HG02943 (cell line): ENCODE measurements around the gene TMX1.

Experiments
- ATAC-seq: cut with Tn5 transposase; IDR thresholded peaks from one replicate; pipeline ENCODE4 v1.9.1; 2021; ENCODE audit warnings: mild to moderate bottlenecking, low read depth, moderate library complexity; ENCODE audit not compliant: unreplicated experiment

Gene TMX1

GRCh38 chr14:51290132-51290531 lies 50.1 kb downstream of the TMX1 start:
- ATAC-seq: no peak

DNA sequence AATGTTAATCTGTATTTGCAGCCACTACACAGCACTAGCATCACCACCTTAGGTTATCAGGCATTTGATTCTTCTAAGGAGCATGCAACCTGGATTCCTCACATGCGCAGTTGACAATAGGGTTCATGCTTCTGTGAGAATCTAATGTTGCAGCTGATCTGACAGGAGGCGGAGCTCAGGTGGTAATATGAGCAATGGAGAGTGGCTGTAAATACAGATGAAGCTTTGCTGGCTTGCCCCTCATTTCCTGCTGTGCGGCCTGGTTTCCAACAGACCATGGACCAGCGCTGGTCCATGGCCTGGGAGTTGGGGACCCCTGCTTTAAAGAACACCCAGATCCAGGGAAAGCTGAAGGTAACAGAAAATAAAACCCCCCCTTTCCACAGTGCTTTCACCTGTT lies 51.0 kb downstream of the TMX1 start:
- no peak for ATAC-seq

DNA sequence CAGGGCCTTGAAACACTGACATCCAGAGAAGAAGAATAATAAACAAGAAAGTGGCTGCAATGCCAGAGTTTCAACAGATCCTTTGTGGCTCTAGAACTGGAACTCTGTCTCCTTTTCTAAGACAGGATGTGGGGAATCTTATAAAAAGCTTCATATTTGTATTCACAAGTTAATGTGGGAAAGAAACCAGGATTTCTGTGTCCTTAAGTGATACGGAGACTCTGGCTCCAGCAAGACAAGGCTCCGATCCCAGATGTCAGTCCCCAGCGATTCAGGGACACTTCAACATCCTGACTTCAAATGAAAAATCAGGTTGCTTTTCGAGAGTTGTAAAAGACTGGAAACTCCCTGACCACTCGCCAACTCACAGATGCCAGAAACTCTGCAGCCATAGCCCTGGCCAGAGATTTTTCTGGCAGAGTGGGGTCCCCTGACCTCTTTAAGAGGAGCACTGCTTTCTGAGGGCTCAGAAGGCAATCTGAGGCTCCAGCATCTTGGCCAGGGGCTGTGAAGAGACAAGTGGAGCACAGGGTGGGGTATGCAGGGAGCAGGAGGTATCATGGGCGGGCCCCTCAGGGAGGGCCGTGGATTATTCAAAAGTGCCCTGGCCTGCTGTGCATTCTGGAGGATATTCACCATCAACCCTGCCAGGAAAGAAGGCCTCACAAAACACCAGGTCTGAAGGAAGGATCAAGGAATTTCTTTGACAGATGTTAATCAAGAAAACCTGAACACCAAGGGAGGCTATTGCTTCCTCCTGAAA lies 53.3 kb downstream of the TMX1 start:
- ATAC-seq: no peak

DNA sequence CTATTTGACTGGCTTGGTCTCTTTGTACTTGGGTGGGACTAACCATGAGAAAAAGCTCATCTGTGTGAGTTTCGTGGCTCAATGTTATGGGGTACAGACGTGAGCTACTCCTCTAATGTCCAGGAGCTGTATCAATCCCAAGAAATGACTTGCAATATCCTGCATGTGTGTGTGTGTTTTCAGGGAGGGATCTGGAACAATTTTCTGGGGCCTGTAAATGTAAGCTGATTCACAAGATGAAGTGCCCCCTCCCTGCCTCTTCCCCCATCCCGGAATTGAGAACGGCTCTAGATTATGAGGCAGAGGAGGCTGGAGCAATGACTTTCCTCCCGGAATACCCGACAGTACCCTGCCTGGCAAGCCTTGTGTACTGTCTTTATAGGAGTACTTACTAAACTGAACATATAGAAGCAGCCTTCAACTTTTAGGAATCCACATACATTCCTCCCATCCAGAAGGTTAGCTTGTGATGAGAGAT lies 53.9 kb downstream of the TMX1 start:
- ATAC-seq: no peak

GRCh38 chr14:51294951-51295525 lies 55.0 kb downstream of the TMX1 start:
- no peak for ATAC-seq

DNA sequence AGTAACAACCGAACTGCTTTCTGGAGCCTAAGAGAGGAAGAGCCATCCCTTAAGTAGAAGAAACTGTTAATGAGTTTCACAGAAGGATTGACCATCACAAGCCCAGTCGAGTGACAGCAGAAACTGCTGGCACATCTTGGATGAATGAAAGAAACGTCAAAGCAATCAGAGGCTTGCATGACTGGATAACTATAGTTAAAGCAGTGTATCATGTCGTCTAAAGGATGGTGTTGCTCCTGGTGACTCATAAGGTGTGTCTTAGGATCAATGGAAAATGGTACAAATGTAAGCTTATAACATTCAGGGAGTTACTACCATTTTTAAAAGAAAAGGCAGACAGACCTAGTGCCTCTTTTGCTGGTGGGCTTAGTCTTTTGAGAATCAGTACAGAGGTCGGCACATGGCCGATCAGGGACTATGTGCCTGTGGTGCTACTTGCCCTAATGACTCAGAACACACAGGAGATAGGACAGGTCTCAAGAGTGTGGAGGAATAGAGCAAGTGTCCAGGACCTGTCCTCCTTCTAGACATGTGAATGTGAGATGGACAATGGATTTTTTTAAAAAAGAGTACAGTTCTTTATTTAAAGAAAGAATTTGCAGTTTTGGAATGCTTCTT lies 55.7 kb downstream of the TMX1 start:
- ATAC-seq: no peak

DNA sequence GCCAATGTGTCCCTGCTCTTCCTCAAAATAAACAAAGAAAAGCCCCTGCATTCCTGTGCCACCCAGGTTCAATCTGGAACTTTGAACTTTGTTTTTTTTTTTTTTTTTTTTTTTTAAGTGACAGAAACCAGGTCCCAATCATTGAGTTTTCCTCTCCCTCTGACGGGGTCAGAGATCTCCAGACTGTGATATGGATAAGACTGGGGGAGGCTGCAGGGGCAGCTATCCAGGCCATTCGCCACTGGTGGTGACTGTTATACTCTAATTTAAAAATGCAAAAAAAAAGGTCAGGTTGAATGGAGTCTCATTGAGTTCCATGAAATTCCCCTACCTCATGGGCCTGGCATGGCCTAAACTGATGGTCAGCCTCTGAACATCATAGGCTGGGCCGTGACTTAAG lies 57.0 kb downstream of the TMX1 start:
- ATAC-seq: no peak

DNA sequence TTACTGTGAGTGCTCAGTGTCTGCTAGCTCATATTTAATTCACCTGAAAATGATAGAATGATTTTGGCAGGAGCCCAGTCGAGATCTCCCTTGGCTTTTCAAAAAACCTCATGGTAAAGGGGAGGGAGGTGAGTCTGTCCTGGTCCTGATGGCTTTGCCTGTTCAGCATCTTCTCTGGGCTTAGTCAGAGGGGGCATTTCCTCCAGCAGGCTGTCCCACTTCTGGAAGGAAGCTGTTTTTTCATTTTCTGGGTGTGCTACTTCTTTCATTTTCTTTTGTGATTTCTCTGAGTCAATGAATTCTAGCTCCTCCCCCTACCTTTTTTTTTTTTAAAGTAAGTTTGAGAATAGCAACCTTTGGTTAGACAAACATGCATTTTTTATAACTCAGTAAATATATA lies 58.8 kb downstream of the TMX1 start:
- no peak for ATAC-seq

DNA sequence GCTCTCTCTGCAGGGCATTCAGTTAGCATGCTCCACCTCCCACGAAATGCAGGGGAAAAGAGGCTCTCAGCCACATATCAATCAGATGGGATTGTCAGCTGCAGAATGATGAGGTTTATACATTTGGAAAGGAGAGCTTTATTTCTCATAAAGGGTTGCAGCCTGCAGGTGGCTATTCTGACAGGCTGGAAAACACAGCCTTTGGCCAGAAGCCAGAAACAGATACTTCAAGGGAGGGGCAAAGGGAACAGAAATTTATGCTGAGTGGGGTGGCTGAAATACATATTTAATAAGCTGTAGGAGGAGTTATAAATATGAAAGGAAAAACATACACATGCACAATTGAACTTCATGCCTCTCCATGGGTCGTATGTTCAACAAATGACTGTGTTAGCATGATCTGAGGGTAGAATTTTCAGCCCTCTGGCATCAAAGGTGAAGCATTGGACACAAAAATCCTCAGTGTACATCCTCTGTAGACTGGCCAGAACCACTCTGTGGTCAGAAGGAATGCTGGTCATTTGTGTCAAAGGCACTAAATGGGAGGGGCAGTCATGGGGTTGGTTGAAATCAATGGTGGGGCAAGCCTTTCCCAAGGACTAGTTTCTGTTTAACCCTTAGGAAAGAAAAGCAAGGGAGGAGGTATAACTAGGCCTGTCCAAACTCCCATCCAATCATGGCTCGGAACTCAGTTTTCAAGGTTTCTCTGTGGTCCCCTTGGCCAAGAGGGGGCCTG lies 62.4 kb downstream of the TMX1 start:
- no peak for ATAC-seq

GRCh38 chr14:51304438-51304837 lies 64.4 kb downstream of the TMX1 start:
- ATAC-seq: no peak

DNA sequence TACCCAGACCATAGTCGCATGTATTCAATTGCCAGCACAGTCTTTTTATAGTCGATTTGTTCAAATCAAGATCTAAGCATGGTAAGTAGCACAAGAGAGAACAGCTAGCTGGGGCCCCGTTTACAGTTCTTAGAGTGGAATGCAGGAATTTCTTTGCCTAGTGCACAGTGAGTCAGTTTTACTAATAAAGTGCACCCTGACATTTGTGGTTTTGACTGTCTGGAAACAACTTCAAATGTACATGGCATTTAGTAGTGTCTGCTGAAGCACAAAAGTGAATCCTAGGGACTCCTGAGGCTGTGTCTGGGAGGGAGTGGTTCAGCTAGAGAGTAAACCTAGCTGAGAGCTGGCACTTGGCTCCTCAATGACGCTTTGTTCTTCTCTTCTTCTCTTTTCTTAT lies 64.9 kb downstream of the TMX1 start:
- no peak for ATAC-seq

- ATAC-seq: no peak
These were observed 65.7 kb downstream of the TMX1 start for GRCh38 chr14:51305751-51306150.
